Measurements from ENCODE around the gene TPST1. TPM values are rescaled to one million over a fixed set of nuclear protein-coding genes. Genes with fewer than 3 reads are reported as not detected.

The TPST1 gene
- total RNA-seq, 1 donor from 2014 or later, result 36.5 TPM

GRCh38 chr7:66247380-66248078 is 42.4 kb downstream of the TPST1 start:
- no peak overlapping the region for H2AFZ ChIP-seq (ENCODE audit: low read depth, low read length)
- H3K4me2 ChIP-seq (ENCODE audit: low read length), result no peak overlapping the region
- no peaks in the 10 kb centered on the region for H3K27me3 Mint-ChIP-seq (ENCODE audit: low read depth, unreplicated experiment)
- TF ChIP-seq CTCF (IDR thresholded peaks at IDR 0.05; ENCODE audit: insufficient read depth, low read depth, low read length), result no peak
- TF ChIP-seq EZH2 (IDR thresholded peaks at IDR 0.05; ENCODE audit: insufficient read depth, low read length), result no peak
- peaks cover 1% of the 10 kb centered on the region for H3K9me3 Mint-ChIP-seq (ENCODE audit: unreplicated experiment)
- no peak overlapping the region for H3K9ac ChIP-seq (ENCODE audit: low read length)
- H3K9me3 ChIP-seq (ENCODE audit: insufficient read depth, low read depth, low read length), result no peaks in the 10 kb centered on the region
- no peak overlapping the region for H3K27ac ChIP-seq (ENCODE audit: low read depth, low read length)
- no peaks in the 10 kb centered on the region for H4K20me1 ChIP-seq (ENCODE audit: insufficient read depth, low read length)
- H3K27ac Mint-ChIP-seq (ENCODE audit: unreplicated experiment), result peak overlapping the region; percentile 31
- H3K4me3 ChIP-seq (ENCODE audit: insufficient read depth, low read depth, low read length), result no peak overlapping the region
- H3K36me3 ChIP-seq (ENCODE audit: insufficient read depth, low read length), result no peaks in the 10 kb centered on the region
- H3K4me1 Mint-ChIP-seq (ENCODE audit: low read depth, unreplicated experiment), result peaks cover 16% of the 10 kb centered on the region
- DNase-seq (ENCODE audit: low read depth), result no peak
- peaks cover 15% of the 10 kb centered on the region for H3K79me2 ChIP-seq (ENCODE audit: insufficient read depth, low read length)
- no peak overlapping the region for H3K4me3 Mint-ChIP-seq (ENCODE audit: unreplicated experiment)
- peaks cover 8% of the 10 kb centered on the region for H3K36me3 Mint-ChIP-seq (ENCODE audit: low read depth, unreplicated experiment)
- FAIRE-seq, result no peak
- H3K4me1 ChIP-seq (ENCODE audit: insufficient read depth, low read length), result peaks cover 11% of the 10 kb centered on the region
- H3K27me3 ChIP-seq (ENCODE audit: insufficient read depth, low read length), result no peaks in the 10 kb centered on the region

- Histone ChIP-seq H3K4me1 (ENCODE audit: insufficient read depth, low read length) (peaks cover 14% of the 10 kb centered on the region), H3K36me3 (ENCODE audit: insufficient read depth, low read length) (no peaks in the 10 kb centered on the region), H4K20me1 (ENCODE audit: insufficient read depth, low read length) (no peaks in the 10 kb centered on the region), H3K9me3 (ENCODE audit: insufficient read depth, low read depth, low read length) (no peaks in the 10 kb centered on the region), H3K9ac (ENCODE audit: low read length) (peak overlapping the region; percentile 41), H3K27me3 (ENCODE audit: insufficient read depth, low read length) (no peaks in the 10 kb centered on the region), H3K79me2 (ENCODE audit: insufficient read depth, low read length) (peaks cover 18% of the 10 kb centered on the region), H2AFZ (ENCODE audit: low read depth, low read length) (no peak overlapping the region), H3K4me3 (ENCODE audit: insufficient read depth, low read depth, low read length) (no peak overlapping the region), H3K27ac (ENCODE audit: low read depth, low read length) (peak overlapping the region; percentile 83), H3K4me2 (ENCODE audit: low read length) (peak overlapping the region; percentile 10)
- H3K36me3 Mint-ChIP-seq (ENCODE audit: low read depth, unreplicated experiment), result peaks cover 10% of the 10 kb centered on the region
- no peak overlapping the region for H3K4me3 Mint-ChIP-seq (ENCODE audit: unreplicated experiment)
- DNase-seq (ENCODE audit: low read depth) (peak; percentile 98), FAIRE-seq (peak; percentile 60)
- no peaks in the 10 kb centered on the region for H3K27me3 Mint-ChIP-seq (ENCODE audit: low read depth, unreplicated experiment)
- H3K4me1 Mint-ChIP-seq (ENCODE audit: low read depth, unreplicated experiment), result peaks cover 22% of the 10 kb centered on the region
- no peak for TF ChIP-seq EZH2 (IDR thresholded peaks at IDR 0.05; ENCODE audit: insufficient read depth, low read length)
- TF ChIP-seq CTCF (IDR thresholded peaks at IDR 0.05; ENCODE audit: insufficient read depth, low read depth, low read length), result no peak
- H3K27ac Mint-ChIP-seq (ENCODE audit: unreplicated experiment), result peak overlapping the region; percentile 96
- peaks cover 1% of the 10 kb centered on the region for H3K9me3 Mint-ChIP-seq (ENCODE audit: unreplicated experiment)
Observed at GRCh38 chr7:66250711-66251110, 45.6 kb downstream of the TPST1 start.

- peak overlapping the region; percentile 50 for H3K27ac Mint-ChIP-seq (ENCODE audit: unreplicated experiment)
- Histone ChIP-seq H3K4me3 (ENCODE audit: insufficient read depth, low read depth, low read length) (no peak overlapping the region), H3K36me3 (ENCODE audit: insufficient read depth, low read length) (no peaks in the 10 kb centered on the region), H2AFZ (ENCODE audit: low read depth, low read length) (no peak overlapping the region), H3K27me3 (ENCODE audit: insufficient read depth, low read length) (no peaks in the 10 kb centered on the region), H3K4me1 (ENCODE audit: insufficient read depth, low read length) (peaks cover 21% of the 10 kb centered on the region), H4K20me1 (ENCODE audit: insufficient read depth, low read length) (no peaks in the 10 kb centered on the region), H3K4me2 (ENCODE audit: low read length) (peak overlapping the region; percentile 37), H3K9ac (ENCODE audit: low read length) (peak overlapping the region; percentile 20), H3K79me2 (ENCODE audit: insufficient read depth, low read length) (peaks cover 42% of the 10 kb centered on the region), H3K9me3 (ENCODE audit: insufficient read depth, low read depth, low read length) (no peaks in the 10 kb centered on the region), H3K27ac (ENCODE audit: low read depth, low read length) (peak overlapping the region; percentile 57)
- H3K27me3 Mint-ChIP-seq (ENCODE audit: low read depth, unreplicated experiment), result no peaks in the 10 kb centered on the region
- TF ChIP-seq CTCF (IDR thresholded peaks at IDR 0.05; ENCODE audit: insufficient read depth, low read depth, low read length) (no peak), EZH2 (IDR thresholded peaks at IDR 0.05; ENCODE audit: insufficient read depth, low read length) (no peak)
- peak; percentile 82 for DNase-seq (ENCODE audit: low read depth)
- peaks cover 36% of the 10 kb centered on the region for H3K4me1 Mint-ChIP-seq (ENCODE audit: low read depth, unreplicated experiment)
- no peaks in the 10 kb centered on the region for H3K9me3 Mint-ChIP-seq (ENCODE audit: unreplicated experiment)
- no peak for FAIRE-seq
- peaks cover 4% of the 10 kb centered on the region for H3K36me3 Mint-ChIP-seq (ENCODE audit: low read depth, unreplicated experiment)
- peak overlapping the region; percentile 29 for H3K4me3 Mint-ChIP-seq (ENCODE audit: unreplicated experiment)
Observed at GRCh38 chr7:66255534-66256100, 50.5 kb downstream of the TPST1 start.

All from astrocyte (in vitro differentiated cells and primary cell).